HCT116 (cell line): Measurements from ENCODE around the gene IFI27. TPM values are rescaled to one million over a fixed set of nuclear protein-coding genes. Genes with fewer than 3 reads are reported as not detected.

Experiments
- ATAC-seq: fragments of 200-7000 bp; cut with Tn5 transposase; 2 replicates; pipeline ENCODE4 v1.9.1; 2020; ENCODE audit warnings: mild to moderate bottlenecking, moderate library complexity
- BruUV-seq: library from RNA; stranded (reverse); fragments of 400-500 nt; replicated peaks from 2 replicates; lab custom pipeline; 2021; lab: Mats Ljungman, UMichigan
- CTCF ChIA-PET: fragments of 300-600 bp; sonication (Branson Sonifier 250); formaldehyde crosslinking; loops from one replicate; lab custom pipeline; 2021; ENCODE audit warnings: antibody characterized with exemption; lab: Charles Lee
- POLR2A ChIA-PET: fragments of 300-600, 350-600 bp; sonication (Branson Sonifier 250); formaldehyde crosslinking; loops from one replicate; lab custom pipeline; 2021; ENCODE audit warnings: antibody characterized with exemption; lab: Charles Lee
- RAD21 ChIA-PET, 2 experiments: fragments of 300-600 bp; sonication (Branson Sonifier 250); formaldehyde crosslinking; loops; one replicate each; lab custom pipeline; 2023; ENCODE audit warnings: low total read pairs in 2 of 2; ENCODE audit not compliant: uncharacterized antibody in 2 of 2, unreplicated experiment in 2 of 2, low non-redundant PET in 1 of 2; lab: Charles Lee
- DNase-seq: peaks from one replicate; pipeline ENCODE4 v3.0.0-alpha.2; 2010; ENCODE audit warnings: low read depth, low spot score
- H2AFZ ChIP-seq: fragments of 200-600 bp; shearing (Covaris generic), sonication (generic); 2 replicates; pipeline ENCODE4 v1.6.1; 2017; ENCODE audit warnings: low read depth, mixed run types, mixed read lengths, antibody characterized with exemption, low read length; ENCODE audit not compliant: poor library complexity, severe bottlenecking
- H3K27ac ChIP-seq: 2 replicates; pipeline ENCODE4 v1.5.1; 2012; ENCODE audit warnings: low read depth, low read length
- H3K27me3 ChIP-seq: fragments of 200-600 bp; sonication (generic); 2 replicates; pipeline ENCODE4 v1.6.1; 2016; ENCODE audit warnings: mixed run types, low read length, mixed read lengths; ENCODE audit not compliant: insufficient read depth
- H3K36me3 ChIP-seq, 2 experiments: fragments of 200-500 bp in 1 of 2; fragments of 200-600 bp in 1 of 2; sonication (Bioruptor generic) in 1 of 2; sonication (generic) in 1 of 2; 2 replicates each; pipeline versions ENCODE4 v1.5.1 to v1.6.1; 2014 to 2016; ENCODE audit warnings: low read length in 2 of 2, inconsistent platforms in 1 of 2, mixed read lengths in 1 of 2, mixed run types in 1 of 2; ENCODE audit not compliant: insufficient read depth in 2 of 2, control insufficient read depth in 1 of 2
- H3K4me1 ChIP-seq, 2 experiments: fragments of 200-600 bp in 1 of 2; sonication (generic) in 1 of 2; 2 replicates each; pipeline versions ENCODE4 v1.5.1 to v1.6.1; 2012 to 2017; ENCODE audit warnings: low read length in 2 of 2, inconsistent platforms in 1 of 2, mild to moderate bottlenecking in 1 of 2, mixed read lengths in 1 of 2, mixed run types in 1 of 2, moderate library complexity in 1 of 2; ENCODE audit not compliant: insufficient read depth in 2 of 2, control insufficient read depth in 1 of 2
- H3K4me2 ChIP-seq: fragments of 200-600 bp; sonication (generic); 2 replicates; pipeline ENCODE4 v1.6.1; 2017; ENCODE audit warnings: mixed run types, low read length, mixed read lengths
- H3K4me3 ChIP-seq, 2 experiments: fragments of 200-600 bp in 1 of 2; sonication (generic) in 1 of 2; replicated peaks in 1 of 2; 2 replicates each; pipeline ENCODE4 v1.5.1; 2011 to 2016; ENCODE audit warnings: low read length in 2 of 2, control low read depth in 1 of 2, low read depth in 1 of 2, mild to moderate bottlenecking in 1 of 2, mixed read lengths in 1 of 2, mixed run types in 1 of 2
- H3K79me2 ChIP-seq: fragments of 200-600 bp; sonication (generic); 2 replicates; pipeline ENCODE4 v1.6.1; 2017; ENCODE audit warnings: mild to moderate bottlenecking, mixed run types, low read length, moderate library complexity, mixed read lengths; ENCODE audit not compliant: insufficient read depth
- H3K9ac ChIP-seq: fragments of 200-600 bp; sonication (generic); 2 replicates; pipeline ENCODE4 v1.6.1; 2016; ENCODE audit warnings: low read length, mixed read lengths
- H3K9me2 ChIP-seq: fragments of 200-600 bp; sonication (generic), shearing (Covaris generic); 2 replicates; pipeline ENCODE4 v1.6.1; 2017; ENCODE audit warnings: mixed run types, mild to moderate bottlenecking, moderate library complexity; ENCODE audit not compliant: insufficient read depth
- H3K9me3 ChIP-seq, 2 experiments: fragments of 200-500 bp in 1 of 2; fragments of 200-600 bp in 1 of 2; sonication (Bioruptor generic) in 1 of 2; sonication (generic) in 1 of 2; 2 replicates each; pipeline ENCODE4 v1.6.1; 2014 to 2017; ENCODE audit warnings: low read length in 2 of 2, mixed read lengths in 2 of 2, inconsistent platforms in 1 of 2, low read depth in 1 of 2, mild to moderate bottlenecking in 1 of 2, mixed run types in 1 of 2, moderate library complexity in 1 of 2; ENCODE audit not compliant: control insufficient read depth in 1 of 2, insufficient read depth in 1 of 2
- H4K20me1 ChIP-seq: fragments of 200-600 bp; sonication (generic), shearing (Covaris generic); 2 replicates; pipeline ENCODE4 v1.6.1; 2017; ENCODE audit warnings: mixed run types, mild to moderate bottlenecking, moderate library complexity; ENCODE audit not compliant: insufficient read depth
- CBX3 ChIP-seq: IDR thresholded peaks from 2 replicates; pipeline ENCODE4 v1.6.1; 2012; ENCODE audit warnings: low read depth
- CEBPB ChIP-seq: IDR thresholded peaks from 2 replicates; pipeline ENCODE4 v1.6.1; 2012; ENCODE audit warnings: low read depth
- ELF1 ChIP-seq: IDR thresholded peaks from 2 replicates; pipeline ENCODE4 v1.6.1; 2012; ENCODE audit warnings: low read depth, borderline replicate concordance
- EZH2 ChIP-seq: fragments of 200-600 bp; sonication (generic); IDR thresholded peaks from 2 replicates; pipeline ENCODE4 v1.6.1; 2017; ENCODE audit warnings: antibody characterized with exemption, mixed run types
- EZH2phosphoT487 ChIP-seq: fragments of 200-600 bp; IDR thresholded peaks from 2 replicates; pipeline ENCODE4 v1.6.1; 2018; ENCODE audit warnings: antibody characterized with exemption, borderline replicate concordance
- JUND ChIP-seq: IDR thresholded peaks from 2 replicates; pipeline ENCODE4 v1.6.1; 2012
- POLR2A ChIP-seq: IDR thresholded peaks from 2 replicates; pipeline ENCODE4 v1.7.0; 2011; ENCODE audit warnings: borderline replicate concordance; ENCODE audit not compliant: insufficient read depth, insufficient read length; ENCODE audit errors: extremely low read depth
- POLR2AphosphoS5 ChIP-seq: IDR thresholded peaks from 2 replicates; pipeline ENCODE4 v1.6.1; 2011; ENCODE audit warnings: mild to moderate bottlenecking, low read depth, low read length, moderate library complexity
- RAD21 ChIP-seq: IDR thresholded peaks from 2 replicates; pipeline ENCODE4 v1.6.1; 2012; ENCODE audit warnings: low read depth, mild to moderate bottlenecking
- SRF ChIP-seq: IDR thresholded peaks from 2 replicates; pipeline ENCODE4 v1.6.1; 2012; ENCODE audit warnings: low read depth
- TCF7L2 ChIP-seq: IDR thresholded peaks from 2 replicates; pipeline ENCODE4 v1.7.0; 2011; ENCODE audit warnings: borderline replicate concordance, inconsistent platforms; ENCODE audit not compliant: insufficient read depth, insufficient read length; ENCODE audit errors: extremely low read depth
- YY1 ChIP-seq: IDR thresholded peaks from 2 replicates; pipeline ENCODE4 v1.6.1; 2011; ENCODE audit warnings: low read length, low read depth, moderate library complexity, mild to moderate bottlenecking; ENCODE audit not compliant: insufficient replicate concordance; ENCODE audit errors: extremely low read depth
- ZNF274 ChIP-seq: fragments of 200-500 bp; sonication (Bioruptor generic); IDR thresholded peaks from 2 replicates; pipeline ENCODE4 v1.6.1; 2014; ENCODE audit warnings: mild to moderate bottlenecking, low read depth, low read length, inconsistent platforms
- intact Hi-C: fragments of 100-400 bp; cut with micrococcal nuclease; formaldehyde crosslinking; loops from 2 replicates; pipeline ENCODE4 v1.10.0; 2022
- total RNA-seq: library from RNA; stranded (reverse); gene quantifications from one replicate; pipeline ENCODE4 v1.2.1, GENCODE V29; 2021; ENCODE audit not compliant: unreplicated experiment
- TF ChIP-seq, protein P1 (sequence below): IDR thresholded peaks from 2 replicates; pipeline ENCODE4 v1.6.1; 2011; ENCODE audit warnings: mild to moderate bottlenecking, low read length, moderate library complexity; ENCODE audit not compliant: insufficient replicate concordance; ENCODE audit errors: extremely low read depth
- TF ChIP-seq, protein P2 (sequence below), 3 experiments: fragments of 200-600 bp in 1 of 3; sonication (generic) in 1 of 3; IDR thresholded peaks in 2 of 3; conservative IDR thresholded peaks in 1 of 3; 2 replicates each; pipeline ENCODE4 v1.5.1; 2012 to 2017; ENCODE audit warnings: low read depth in 2 of 3, low read length in 2 of 3, antibody characterized with exemption in 1 of 3, borderline replicate concordance in 1 of 3, control low read depth in 1 of 3, mild to moderate bottlenecking in 1 of 3, mixed read lengths in 1 of 3, mixed run types in 1 of 3, moderate library complexity in 1 of 3; ENCODE audit not compliant: insufficient read depth in 1 of 3
- TF ChIP-seq, protein P3 (sequence below): IDR thresholded peaks from 2 replicates; pipeline ENCODE4 v1.6.1; 2012
- TF ChIP-seq, protein P4 (sequence below): IDR thresholded peaks from 2 replicates; pipeline ENCODE4 v1.6.1; 2012
- TF ChIP-seq, protein P5 (sequence below): IDR thresholded peaks from 2 replicates; pipeline ENCODE4 v1.6.1; 2012; ENCODE audit warnings: low read depth

Gene IFI27
- total RNA-seq, 1 experiment from 2014 or later, result 3.8 TPM

DNA sequence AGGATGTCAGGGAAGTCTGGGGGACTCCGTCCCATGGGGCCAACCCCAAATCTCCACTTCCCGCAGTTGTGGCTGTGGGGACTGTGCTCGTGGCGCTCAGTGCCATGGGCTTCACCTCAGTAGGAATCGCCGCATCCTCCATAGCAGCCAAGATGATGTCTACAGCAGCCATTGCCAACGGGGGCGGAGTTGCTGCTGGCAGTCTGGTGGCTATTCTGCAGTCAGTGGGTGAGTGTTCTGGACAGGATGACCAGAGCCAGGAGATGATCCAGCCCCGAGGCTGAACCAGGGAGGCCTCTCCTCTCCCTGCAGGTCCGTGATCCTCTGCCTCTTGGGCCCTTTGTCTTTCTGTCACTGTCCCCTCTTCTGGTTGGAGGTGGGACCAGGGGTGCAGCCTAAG lies 8.8 kb upstream of the IFI27 start:
- TF ChIP-seq POLR2A (no peak), EZH2phosphoT487 (no peak), JUND (no peak), ZNF274 (no peak), CBX3 (no peak), SRF (no peak), EZH2 (no peak), CEBPB (no peak), YY1 (no peak), RAD21 (no peak), POLR2AphosphoS5 (no peak), ELF1 (no peak), TCF7L2 (no peak)
- TF ChIP-seq, protein P1, sequence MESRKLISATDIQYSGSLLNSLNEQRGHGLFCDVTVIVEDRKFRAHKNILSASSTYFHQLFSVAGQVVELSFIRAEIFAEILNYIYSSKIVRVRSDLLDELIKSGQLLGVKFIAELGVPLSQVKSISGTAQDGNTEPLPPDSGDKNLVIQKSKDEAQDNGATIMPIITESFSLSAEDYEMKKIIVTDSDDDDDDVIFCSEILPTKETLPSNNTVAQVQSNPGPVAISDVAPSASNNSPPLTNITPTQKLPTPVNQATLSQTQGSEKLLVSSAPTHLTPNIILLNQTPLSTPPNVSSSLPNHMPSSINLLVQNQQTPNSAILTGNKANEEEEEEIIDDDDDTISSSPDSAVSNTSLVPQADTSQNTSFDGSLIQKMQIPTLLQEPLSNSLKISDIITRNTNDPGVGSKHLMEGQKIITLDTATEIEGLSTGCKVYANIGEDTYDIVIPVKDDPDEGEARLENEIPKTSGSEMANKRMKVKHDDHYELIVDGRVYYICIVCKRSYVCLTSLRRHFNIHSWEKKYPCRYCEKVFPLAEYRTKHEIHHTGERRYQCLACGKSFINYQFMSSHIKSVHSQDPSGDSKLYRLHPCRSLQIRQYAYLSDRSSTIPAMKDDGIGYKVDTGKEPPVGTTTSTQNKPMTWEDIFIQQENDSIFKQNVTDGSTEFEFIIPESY, result no peak
- TF ChIP-seq, protein P2, sequence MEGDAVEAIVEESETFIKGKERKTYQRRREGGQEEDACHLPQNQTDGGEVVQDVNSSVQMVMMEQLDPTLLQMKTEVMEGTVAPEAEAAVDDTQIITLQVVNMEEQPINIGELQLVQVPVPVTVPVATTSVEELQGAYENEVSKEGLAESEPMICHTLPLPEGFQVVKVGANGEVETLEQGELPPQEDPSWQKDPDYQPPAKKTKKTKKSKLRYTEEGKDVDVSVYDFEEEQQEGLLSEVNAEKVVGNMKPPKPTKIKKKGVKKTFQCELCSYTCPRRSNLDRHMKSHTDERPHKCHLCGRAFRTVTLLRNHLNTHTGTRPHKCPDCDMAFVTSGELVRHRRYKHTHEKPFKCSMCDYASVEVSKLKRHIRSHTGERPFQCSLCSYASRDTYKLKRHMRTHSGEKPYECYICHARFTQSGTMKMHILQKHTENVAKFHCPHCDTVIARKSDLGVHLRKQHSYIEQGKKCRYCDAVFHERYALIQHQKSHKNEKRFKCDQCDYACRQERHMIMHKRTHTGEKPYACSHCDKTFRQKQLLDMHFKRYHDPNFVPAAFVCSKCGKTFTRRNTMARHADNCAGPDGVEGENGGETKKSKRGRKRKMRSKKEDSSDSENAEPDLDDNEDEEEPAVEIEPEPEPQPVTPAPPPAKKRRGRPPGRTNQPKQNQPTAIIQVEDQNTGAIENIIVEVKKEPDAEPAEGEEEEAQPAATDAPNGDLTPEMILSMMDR (IDR thresholded peaks at IDR 0.05 in 2 of 3, conservative IDR thresholded peaks at IDR 0.05 in 1 of 3; ENCODE audit: borderline replicate concordance in 1 of 3, insufficient read depth in 1 of 3, low read depth in 2 of 3, low read length in 2 of 3), result no peak
- TF ChIP-seq, protein P3, sequence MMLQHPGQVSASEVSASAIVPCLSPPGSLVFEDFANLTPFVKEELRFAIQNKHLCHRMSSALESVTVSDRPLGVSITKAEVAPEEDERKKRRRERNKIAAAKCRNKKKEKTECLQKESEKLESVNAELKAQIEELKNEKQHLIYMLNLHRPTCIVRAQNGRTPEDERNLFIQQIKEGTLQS, result no peak
- TF ChIP-seq, protein P4, sequence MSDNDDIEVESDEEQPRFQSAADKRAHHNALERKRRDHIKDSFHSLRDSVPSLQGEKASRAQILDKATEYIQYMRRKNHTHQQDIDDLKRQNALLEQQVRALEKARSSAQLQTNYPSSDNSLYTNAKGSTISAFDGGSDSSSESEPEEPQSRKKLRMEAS, result no peak
- TF ChIP-seq, protein P5, sequence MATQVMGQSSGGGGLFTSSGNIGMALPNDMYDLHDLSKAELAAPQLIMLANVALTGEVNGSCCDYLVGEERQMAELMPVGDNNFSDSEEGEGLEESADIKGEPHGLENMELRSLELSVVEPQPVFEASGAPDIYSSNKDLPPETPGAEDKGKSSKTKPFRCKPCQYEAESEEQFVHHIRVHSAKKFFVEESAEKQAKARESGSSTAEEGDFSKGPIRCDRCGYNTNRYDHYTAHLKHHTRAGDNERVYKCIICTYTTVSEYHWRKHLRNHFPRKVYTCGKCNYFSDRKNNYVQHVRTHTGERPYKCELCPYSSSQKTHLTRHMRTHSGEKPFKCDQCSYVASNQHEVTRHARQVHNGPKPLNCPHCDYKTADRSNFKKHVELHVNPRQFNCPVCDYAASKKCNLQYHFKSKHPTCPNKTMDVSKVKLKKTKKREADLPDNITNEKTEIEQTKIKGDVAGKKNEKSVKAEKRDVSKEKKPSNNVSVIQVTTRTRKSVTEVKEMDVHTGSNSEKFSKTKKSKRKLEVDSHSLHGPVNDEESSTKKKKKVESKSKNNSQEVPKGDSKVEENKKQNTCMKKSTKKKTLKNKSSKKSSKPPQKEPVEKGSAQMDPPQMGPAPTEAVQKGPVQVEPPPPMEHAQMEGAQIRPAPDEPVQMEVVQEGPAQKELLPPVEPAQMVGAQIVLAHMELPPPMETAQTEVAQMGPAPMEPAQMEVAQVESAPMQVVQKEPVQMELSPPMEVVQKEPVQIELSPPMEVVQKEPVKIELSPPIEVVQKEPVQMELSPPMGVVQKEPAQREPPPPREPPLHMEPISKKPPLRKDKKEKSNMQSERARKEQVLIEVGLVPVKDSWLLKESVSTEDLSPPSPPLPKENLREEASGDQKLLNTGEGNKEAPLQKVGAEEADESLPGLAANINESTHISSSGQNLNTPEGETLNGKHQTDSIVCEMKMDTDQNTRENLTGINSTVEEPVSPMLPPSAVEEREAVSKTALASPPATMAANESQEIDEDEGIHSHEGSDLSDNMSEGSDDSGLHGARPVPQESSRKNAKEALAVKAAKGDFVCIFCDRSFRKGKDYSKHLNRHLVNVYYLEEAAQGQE, result no peak
- TF ChIP-seq, all 23 proteins: peak for 0
- Histone ChIP-seq H3K9ac (no peak overlapping the region), H3K9me3 (no peaks in the 10 kb centered on the region), H3K4me1 (no peaks in the 10 kb centered on the region; a peak in 1 of 4 replicates), H3K4me2 (no peak overlapping the region), H3K27ac (no peak overlapping the region), H3K79me2 (no peaks in the 10 kb centered on the region), H2AFZ (no peak overlapping the region), H3K4me3 (no peak overlapping the region), H3K36me3 (no peaks in the 10 kb centered on the region), H3K9me2 (no peaks in the 10 kb centered on the region), H4K20me1 (no peaks in the 10 kb centered on the region), H3K27me3 (no peaks in the 10 kb centered on the region)
- DNase-seq (no peak), ATAC-seq (no peak)
- no TSS peak for BruUV-seq
- ChIA-PET POLR2A (no interaction called here), RAD21 (no interaction called here), CTCF (no interaction called here)
- intact Hi-C loops, result no loop called here
